Measurements from ENCODE around the gene GALK1. TPM values are rescaled to one million over a fixed set of nuclear protein-coding genes. Genes with fewer than 3 reads are reported as not detected.

The GALK1 gene
- total and polyA plus RNA-seq, 2 of the 13 experiments (the other 11 are each of a cell fraction or from before 2014, with no cell fraction given): 59.9 to 93.6 TPM

DNA sequence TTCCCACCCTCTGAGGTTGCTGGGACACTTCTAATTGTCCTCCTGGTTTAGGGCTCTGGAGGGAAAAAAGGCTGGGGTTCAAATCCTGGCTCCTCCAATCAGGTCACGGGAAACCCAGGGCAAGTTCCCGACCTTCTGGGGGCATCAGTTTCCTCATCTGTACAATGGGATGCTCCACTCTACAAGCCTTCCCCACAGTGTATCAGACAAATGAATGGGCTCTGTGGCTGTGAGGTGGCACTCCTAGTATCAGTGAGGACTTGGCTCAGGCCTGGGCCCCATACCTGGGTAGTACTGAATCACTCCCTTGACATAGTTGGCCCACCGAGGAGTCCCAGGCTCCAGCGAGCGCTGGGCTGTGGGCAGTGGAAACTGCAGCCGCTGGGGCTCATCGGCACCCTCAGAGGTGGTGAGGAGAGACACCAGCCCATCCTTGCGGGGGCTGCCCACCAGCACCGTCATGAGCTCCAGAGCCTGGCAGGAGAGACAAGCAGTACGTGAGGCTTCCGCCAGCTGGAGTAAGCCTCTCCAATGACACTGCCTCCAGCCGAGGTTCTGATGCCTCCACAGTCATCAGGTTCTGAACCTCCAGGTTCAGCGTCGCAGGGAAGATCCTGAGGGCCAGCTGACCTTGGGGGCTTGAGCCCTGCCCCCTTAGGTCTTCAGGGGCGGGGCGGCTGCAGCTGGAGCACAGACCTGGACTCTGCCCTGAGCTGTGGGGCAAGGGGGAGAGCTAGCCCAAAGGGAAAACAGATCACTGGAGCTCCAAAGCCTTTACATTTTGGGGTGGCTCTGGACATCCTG, 1.2 kb downstream of the GALK1 start (continued):
- 0 out of 2 replicates have a peak, but pooled peaks have one; percentile 1 for TF ChIP-seq ZBTB7A (CRISPR knock-in tag; IDR thresholded peaks at IDR 0.05)
- peak; percentile 45 for TF ChIP-seq FOXA3 (CRISPR knock-in tag; IDR thresholded peaks at IDR 0.05)
- TF ChIP-seq ZNF782 (CRISPR knock-in tag; IDR thresholded peaks at IDR 0.05; ENCODE audit: borderline replicate concordance): no peak; the same call in 1 of the 2 replicates
- TF ChIP-seq PPARG (CRISPR knock-in tag; conservative IDR thresholded peaks at IDR 0.05): peak; percentile 83
- TF ChIP-seq NR2F2 (IDR thresholded peaks at IDR 0.05; ENCODE audit: borderline replicate concordance, low read depth): peak; percentile 63; the same call in 1 of the 2 replicates
- peak; percentile 60; the same call in 1 of the 2 replicates for TF ChIP-seq TGIF2 (CRISPR knock-in tag; IDR thresholded peaks at IDR 0.05)
- TF ChIP-seq, protein P1, sequence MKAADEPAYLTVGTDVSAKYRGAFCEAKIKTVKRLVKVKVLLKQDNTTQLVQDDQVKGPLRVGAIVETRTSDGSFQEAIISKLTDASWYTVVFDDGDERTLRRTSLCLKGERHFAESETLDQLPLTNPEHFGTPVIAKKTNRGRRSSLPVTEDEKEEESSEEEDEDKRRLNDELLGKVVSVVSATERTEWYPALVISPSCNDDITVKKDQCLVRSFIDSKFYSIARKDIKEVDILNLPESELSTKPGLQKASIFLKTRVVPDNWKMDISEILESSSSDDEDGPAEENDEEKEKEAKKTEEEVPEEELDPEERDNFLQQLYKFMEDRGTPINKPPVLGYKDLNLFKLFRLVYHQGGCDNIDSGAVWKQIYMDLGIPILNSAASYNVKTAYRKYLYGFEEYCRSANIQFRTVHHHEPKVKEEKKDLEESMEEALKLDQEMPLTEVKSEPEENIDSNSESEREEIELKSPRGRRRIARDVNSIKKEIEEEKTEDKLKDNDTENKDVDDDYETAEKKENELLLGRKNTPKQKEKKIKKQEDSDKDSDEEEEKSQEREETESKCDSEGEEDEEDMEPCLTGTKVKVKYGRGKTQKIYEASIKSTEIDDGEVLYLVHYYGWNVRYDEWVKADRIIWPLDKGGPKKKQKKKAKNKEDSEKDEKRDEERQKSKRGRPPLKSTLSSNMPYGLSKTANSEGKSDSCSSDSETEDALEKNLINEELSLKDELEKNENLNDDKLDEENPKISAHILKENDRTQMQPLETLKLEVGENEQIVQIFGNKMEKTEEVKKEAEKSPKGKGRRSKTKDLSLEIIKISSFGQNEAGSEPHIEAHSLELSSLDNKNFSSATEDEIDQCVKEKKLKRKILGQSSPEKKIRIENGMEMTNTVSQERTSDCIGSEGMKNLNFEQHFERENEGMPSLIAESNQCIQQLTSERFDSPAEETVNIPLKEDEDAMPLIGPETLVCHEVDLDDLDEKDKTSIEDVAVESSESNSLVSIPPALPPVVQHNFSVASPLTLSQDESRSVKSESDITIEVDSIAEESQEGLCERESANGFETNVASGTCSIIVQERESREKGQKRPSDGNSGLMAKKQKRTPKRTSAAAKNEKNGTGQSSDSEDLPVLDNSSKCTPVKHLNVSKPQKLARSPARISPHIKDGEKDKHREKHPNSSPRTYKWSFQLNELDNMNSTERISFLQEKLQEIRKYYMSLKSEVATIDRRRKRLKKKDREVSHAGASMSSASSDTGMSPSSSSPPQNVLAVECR (CRISPR knock-in tag; IDR thresholded peaks at IDR 0.05; ENCODE audit: borderline replicate concordance): peak; percentile 70
- no peak; the same call in 1 of the 2 replicates for TF ChIP-seq SPEN (CRISPR knock-in tag; IDR thresholded peaks at IDR 0.05; ENCODE audit: low read depth)
- TF ChIP-seq CCAR2 (optimal IDR thresholded peaks at IDR 0.05; ENCODE audit: low read depth, low read length): no peak
- no peak for TF ChIP-seq SYNCRIP (IDR thresholded peaks at IDR 0.05; ENCODE audit: insufficient read depth, low read depth, low read length)
- TF ChIP-seq, protein P2, sequence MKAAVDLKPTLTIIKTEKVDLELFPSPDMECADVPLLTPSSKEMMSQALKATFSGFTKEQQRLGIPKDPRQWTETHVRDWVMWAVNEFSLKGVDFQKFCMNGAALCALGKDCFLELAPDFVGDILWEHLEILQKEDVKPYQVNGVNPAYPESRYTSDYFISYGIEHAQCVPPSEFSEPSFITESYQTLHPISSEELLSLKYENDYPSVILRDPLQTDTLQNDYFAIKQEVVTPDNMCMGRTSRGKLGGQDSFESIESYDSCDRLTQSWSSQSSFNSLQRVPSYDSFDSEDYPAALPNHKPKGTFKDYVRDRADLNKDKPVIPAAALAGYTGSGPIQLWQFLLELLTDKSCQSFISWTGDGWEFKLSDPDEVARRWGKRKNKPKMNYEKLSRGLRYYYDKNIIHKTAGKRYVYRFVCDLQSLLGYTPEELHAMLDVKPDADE (CRISPR knock-in tag; IDR thresholded peaks at IDR 0.05): no peak
- TF ChIP-seq, protein P3, sequence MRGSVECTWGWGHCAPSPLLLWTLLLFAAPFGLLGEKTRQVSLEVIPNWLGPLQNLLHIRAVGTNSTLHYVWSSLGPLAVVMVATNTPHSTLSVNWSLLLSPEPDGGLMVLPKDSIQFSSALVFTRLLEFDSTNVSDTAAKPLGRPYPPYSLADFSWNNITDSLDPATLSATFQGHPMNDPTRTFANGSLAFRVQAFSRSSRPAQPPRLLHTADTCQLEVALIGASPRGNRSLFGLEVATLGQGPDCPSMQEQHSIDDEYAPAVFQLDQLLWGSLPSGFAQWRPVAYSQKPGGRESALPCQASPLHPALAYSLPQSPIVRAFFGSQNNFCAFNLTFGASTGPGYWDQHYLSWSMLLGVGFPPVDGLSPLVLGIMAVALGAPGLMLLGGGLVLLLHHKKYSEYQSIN (CRISPR knock-in tag; IDR thresholded peaks at IDR 0.05; ENCODE audit: borderline replicate concordance): no peak
- 0 out of 2 replicates have a peak, but pooled peaks have one; percentile 17 for TF ChIP-seq ZNF557 (CRISPR knock-in tag; IDR thresholded peaks at IDR 0.05)
- TF ChIP-seq, protein P4, sequence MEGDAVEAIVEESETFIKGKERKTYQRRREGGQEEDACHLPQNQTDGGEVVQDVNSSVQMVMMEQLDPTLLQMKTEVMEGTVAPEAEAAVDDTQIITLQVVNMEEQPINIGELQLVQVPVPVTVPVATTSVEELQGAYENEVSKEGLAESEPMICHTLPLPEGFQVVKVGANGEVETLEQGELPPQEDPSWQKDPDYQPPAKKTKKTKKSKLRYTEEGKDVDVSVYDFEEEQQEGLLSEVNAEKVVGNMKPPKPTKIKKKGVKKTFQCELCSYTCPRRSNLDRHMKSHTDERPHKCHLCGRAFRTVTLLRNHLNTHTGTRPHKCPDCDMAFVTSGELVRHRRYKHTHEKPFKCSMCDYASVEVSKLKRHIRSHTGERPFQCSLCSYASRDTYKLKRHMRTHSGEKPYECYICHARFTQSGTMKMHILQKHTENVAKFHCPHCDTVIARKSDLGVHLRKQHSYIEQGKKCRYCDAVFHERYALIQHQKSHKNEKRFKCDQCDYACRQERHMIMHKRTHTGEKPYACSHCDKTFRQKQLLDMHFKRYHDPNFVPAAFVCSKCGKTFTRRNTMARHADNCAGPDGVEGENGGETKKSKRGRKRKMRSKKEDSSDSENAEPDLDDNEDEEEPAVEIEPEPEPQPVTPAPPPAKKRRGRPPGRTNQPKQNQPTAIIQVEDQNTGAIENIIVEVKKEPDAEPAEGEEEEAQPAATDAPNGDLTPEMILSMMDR (CRISPR knock-in tag; IDR thresholded peaks at IDR 0.05): no peak
- TF ChIP-seq, protein P5, sequence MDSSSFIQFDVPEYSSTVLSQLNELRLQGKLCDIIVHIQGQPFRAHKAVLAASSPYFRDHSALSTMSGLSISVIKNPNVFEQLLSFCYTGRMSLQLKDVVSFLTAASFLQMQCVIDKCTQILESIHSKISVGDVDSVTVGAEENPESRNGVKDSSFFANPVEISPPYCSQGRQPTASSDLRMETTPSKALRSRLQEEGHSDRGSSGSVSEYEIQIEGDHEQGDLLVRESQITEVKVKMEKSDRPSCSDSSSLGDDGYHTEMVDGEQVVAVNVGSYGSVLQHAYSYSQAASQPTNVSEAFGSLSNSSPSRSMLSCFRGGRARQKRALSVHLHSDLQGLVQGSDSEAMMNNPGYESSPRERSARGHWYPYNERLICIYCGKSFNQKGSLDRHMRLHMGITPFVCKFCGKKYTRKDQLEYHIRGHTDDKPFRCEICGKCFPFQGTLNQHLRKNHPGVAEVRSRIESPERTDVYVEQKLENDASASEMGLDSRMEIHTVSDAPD (CRISPR knock-in tag; IDR thresholded peaks at IDR 0.05): no peak

Measured in HepG2 (cell line).